Astrocyte (in vitro differentiated cells and primary cell): ENCODE measurements around the gene HMCN1.

Experiments used
- CTCF ChIP-seq: IDR thresholded peaks from 2 replicates; pipeline ENCODE4 v1.5.1; 2011; ENCODE audit warnings: low read depth, mild to moderate bottlenecking, inconsistent platforms, low read length, moderate library complexity; ENCODE audit not compliant: insufficient read depth
- EZH2 ChIP-seq: IDR thresholded peaks from 2 replicates; pipeline ENCODE4 v1.6.1; 2012; ENCODE audit warnings: mild to moderate bottlenecking, low read length, inconsistent platforms; ENCODE audit not compliant: insufficient read depth

GRCh38 chr1:185775501-185775900 is 41.3 kb downstream of the HMCN1 start:
- TF ChIP-seq CTCF (no peak), EZH2 (no peak)
